ENCODE results near the gene PLCB1. TPM values are rescaled to one million over a fixed set of nuclear protein-coding genes. Genes with fewer than 3 reads are reported as not detected.

Gene PLCB1
- total and polyA plus RNA-seq, 10 of the 15 experiments (the other 5 are each of a cell fraction or from before 2014, with no cell fraction given) = 0.05 to 5.3 (median 0.17) TPM; not detected in 1

DNA sequence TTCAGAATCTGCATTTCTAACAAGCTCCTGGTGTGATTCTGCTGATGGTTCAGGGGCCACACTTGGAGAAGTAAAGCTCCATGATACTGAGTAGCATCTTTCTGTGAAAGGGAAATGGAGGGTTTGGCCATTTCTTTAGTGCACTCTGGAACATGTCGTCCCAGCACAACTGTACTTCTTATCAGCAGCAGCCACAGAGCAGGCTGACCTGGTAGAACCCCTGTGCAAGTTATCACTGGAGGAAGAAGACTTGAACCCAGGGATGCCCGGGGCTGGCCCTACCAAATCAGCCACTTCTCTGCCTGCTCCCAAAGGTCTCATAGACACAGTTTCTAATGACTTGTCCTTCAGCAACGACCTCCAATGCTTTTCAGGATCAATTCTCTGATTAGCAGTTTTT lies 582.1 kb downstream of the PLCB1 start:
- ChIA-PET POLR2A (no interaction called here), SMC1A (ENCODE audit: uncharacterized antibody, unreplicated experiment) (interaction anchor here (2.8 kb wide), 1 partner anchor 8 kb away, joined by 17 read pairs; no protein-coding TSS in a partner anchor), RAD21 (ENCODE audit: unreplicated experiment) (no interaction called here), CTCF (interaction anchor here (1.0 kb wide), 1 partner anchor 260 kb away, joined by 3 read pairs; no protein-coding TSS in a partner anchor)
- Histone ChIP-seq H3K4me1 (ENCODE audit: control insufficient read depth, insufficient read depth, low read length) (no peaks in the 10 kb centered on the region), H3K4me3 (no peak overlapping the region), H3K27me3 (replicated peaks in 1 of 2; ENCODE audit: control insufficient read depth in 2 of 2, insufficient read depth in 2 of 2, low read length in 1 of 2) (peaks cover 0 to 1% of the 10 kb centered on the region in 2 experiments; a peak in 2 of 4 replicates), H3K9ac (ENCODE audit: control insufficient read depth, insufficient read depth, low read length) (no peak overlapping the region), H3K27ac (ENCODE audit: control insufficient read depth, insufficient read depth) (no peak overlapping the region), H3K79me2 (ENCODE audit: control insufficient read depth, insufficient read depth, low read length) (no peaks in the 10 kb centered on the region), H2AFZ (ENCODE audit: control insufficient read depth, low read depth, low read length) (no peak overlapping the region), H4K20me1 (ENCODE audit: control insufficient read depth, insufficient read depth) (no peaks in the 10 kb centered on the region), H3K4me2 (ENCODE audit: control insufficient read depth, insufficient read depth) (no peak overlapping the region), H3K36me3 (ENCODE audit: control insufficient read depth in 2 of 2, insufficient read depth in 2 of 2, low read length in 1 of 2) (no peaks in the 10 kb centered on the region), H3K9me3 (replicated peaks; ENCODE audit: control insufficient read depth, insufficient read depth, low read length) (no peaks in the 10 kb centered on the region)
- TF ChIP-seq BMI1 (IDR thresholded peaks at IDR 0.05; ENCODE audit: borderline replicate concordance) (no peak), CHD2 (IDR thresholded peaks at IDR 0.05; ENCODE audit: borderline replicate concordance, low read depth, low read length) (no peak), IRF4 (IDR thresholded peaks at IDR 0.05; ENCODE audit: low read depth, low read length) (no peak), TARDBP (IDR thresholded peaks at IDR 0.05; ENCODE audit: borderline replicate concordance) (no peak), ZZZ3 (IDR thresholded peaks at IDR 0.05; ENCODE audit: control insufficient read depth, insufficient read length, low read depth) (no peak)
- TF ChIP-seq, protein P1, sequence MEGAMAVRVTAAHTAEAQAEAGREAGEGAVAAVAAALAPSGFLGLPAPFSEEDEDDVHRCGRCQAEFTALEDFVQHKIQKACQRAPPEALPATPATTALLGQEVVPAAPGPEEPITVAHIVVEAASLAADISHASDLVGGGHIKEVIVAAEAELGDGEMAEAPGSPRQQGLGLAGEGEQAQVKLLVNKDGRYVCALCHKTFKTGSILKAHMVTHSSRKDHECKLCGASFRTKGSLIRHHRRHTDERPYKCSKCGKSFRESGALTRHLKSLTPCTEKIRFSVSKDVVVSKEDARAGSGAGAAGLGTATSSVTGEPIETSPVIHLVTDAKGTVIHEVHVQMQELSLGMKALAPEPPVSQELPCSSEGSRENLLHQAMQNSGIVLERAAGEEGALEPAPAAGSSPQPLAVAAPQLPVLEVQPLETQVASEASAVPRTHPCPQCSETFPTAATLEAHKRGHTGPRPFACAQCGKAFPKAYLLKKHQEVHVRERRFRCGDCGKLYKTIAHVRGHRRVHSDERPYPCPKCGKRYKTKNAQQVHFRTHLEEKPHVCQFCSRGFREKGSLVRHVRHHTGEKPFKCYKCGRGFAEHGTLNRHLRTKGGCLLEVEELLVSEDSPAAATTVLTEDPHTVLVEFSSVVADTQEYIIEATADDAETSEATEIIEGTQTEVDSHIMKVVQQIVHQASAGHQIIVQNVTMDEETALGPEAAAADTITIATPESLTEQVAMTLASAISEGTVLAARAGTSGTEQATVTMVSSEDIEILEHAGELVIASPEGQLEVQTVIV (IDR thresholded peaks at IDR 0.05; ENCODE audit: borderline replicate concordance, partially characterized antibody) = no peak
- ATAC-seq (no peak), DNase-seq (ENCODE audit: low read depth, low spot score) (no peak), FAIRE-seq (no peak)
- no TSS peak for BruUV-seq (replicated peaks)
- 13% methylated on average over 3 of the region's 3 CpGs for WGBS (ENCODE audit: insufficient coverage, insufficient replicate concordance, low lambda C conversion rate, missing lambda C conversion rate)
- in situ Hi-C loops (cut with MboI) = loop anchor here (10.0 kb wide), 1 partner anchor 779 kb away; no protein-coding TSS in a partner anchor
- intact Hi-C loops (cut with micrococcal nuclease; ENCODE audit: unreplicated experiment) = no loop called here
